Colonic mucosa (tissue), 4 donors: ENCODE measurements around the gene KPRP. TPM values are rescaled to one million over a fixed set of nuclear protein-coding genes. Genes with fewer than 3 reads are reported as not detected.

Experiments used
- DNase-seq: peaks from one replicate; pipeline ENCODE4 v3.0.0-alpha.2; 2020
- H3K27ac ChIP-seq: fragments of 200-600 bp; one replicate; pipeline ENCODE4 v1.8.0; 2021
- H3K27me3 ChIP-seq: fragments of 200-600 bp; one replicate; pipeline ENCODE4 v1.8.0; 2021
- H3K36me3 ChIP-seq: fragments of 200-600 bp; one replicate; pipeline ENCODE4 v1.8.0; 2021
- H3K4me1 ChIP-seq: fragments of 200-600 bp; one replicate; pipeline ENCODE4 v1.8.0; 2021; ENCODE audit warnings: mild to moderate bottlenecking
- H3K4me3 ChIP-seq: fragments of 200-600 bp; one replicate; pipeline ENCODE4 v1.8.0; 2021
- H3K9ac ChIP-seq, 2 donors: one replicate each; pipeline ENCODE4 v1.7.0; 2013; ENCODE audit warnings: control low read depth in 2 of 2, low read depth in 2 of 2, low read length in 2 of 2
- H3K9me3 ChIP-seq: fragments of 200-600 bp; one replicate; pipeline ENCODE4 v1.8.0; 2021
- CTCF ChIP-seq: fragments of 200-600 bp; IDR thresholded peaks from one replicate; pipeline ENCODE4 v1.8.0; 2022; ENCODE audit warnings: antibody characterized with exemption, mild to moderate bottlenecking
- intact Hi-C: fragments of 100-400 bp; cut with DNase I; formaldehyde crosslinking; loops from one replicate; pipeline ENCODE4 v1.14.1; 2022
- total RNA-seq, 2 donors: library from RNA; stranded (reverse); fragmentation: NEBNext Ultra II Directional in 1 of 2; extraction: Animal tissue kit (Norgen Biotek cat#: 25700) in 1 of 2; gene quantifications; one replicate each; pipeline ENCODE4 v1.2.1, GENCODE V29; 2021
- donor health status: healthy.
- donor health status: DM: no; HTN: no; CAD: no.
- donor health status: DM: no; HTN: no; CAD: no.

KPRP gene, protein sequence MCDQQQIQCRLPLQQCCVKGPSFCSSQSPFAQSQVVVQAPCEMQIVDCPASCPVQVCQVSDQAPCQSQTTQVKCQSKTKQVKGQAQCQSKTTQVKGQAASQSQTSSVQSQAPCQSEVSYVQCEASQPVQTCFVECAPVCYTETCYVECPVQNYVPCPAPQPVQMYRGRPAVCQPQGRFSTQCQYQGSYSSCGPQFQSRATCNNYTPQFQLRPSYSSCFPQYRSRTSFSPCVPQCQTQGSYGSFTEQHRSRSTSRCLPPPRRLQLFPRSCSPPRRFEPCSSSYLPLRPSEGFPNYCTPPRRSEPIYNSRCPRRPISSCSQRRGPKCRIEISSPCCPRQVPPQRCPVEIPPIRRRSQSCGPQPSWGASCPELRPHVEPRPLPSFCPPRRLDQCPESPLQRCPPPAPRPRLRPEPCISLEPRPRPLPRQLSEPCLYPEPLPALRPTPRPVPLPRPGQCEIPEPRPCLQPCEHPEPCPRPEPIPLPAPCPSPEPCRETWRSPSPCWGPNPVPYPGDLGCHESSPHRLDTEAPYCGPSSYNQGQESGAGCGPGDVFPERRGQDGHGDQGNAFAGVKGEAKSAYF
- not detected for total RNA-seq

DNA sequence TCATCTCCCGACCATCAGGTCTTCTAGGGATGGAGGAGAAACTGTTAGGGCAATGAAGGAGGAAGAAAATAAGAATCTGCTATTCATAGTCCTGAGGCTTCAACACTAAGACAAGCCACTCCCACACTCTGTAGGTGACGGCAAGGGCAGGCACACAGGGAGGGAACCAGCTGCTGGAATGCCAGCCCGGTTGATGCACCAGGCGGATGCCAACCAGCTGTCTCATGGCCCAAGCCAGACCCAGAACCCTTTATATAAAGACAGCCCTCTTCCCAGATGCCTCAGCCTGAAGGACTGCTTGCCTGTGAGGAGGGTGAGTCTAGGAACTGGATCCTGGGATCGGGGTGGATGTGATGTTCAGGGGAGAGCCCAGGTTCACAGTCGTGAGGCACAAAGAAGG, at the start of gene KPRP:
Gene KPRP (plus strand): TSS at position 279 of the 400 bp plus-strand sequence. CDS start 1,564 bp downstream, outside the sequence.
- Histone ChIP-seq H3K9ac (no peak within 1 kb of the TSS), H3K4me1 (no peaks in the 10 kb centered on the region), H3K9me3 (no peaks in the 10 kb centered on the region), H3K27ac (no peak within 1 kb of the TSS), H3K4me3 (no peak within 1 kb of the TSS), H3K27me3 (no peaks in the 10 kb centered on the region), H3K36me3 (no peaks in the 10 kb centered on the region)
- no peak for TF ChIP-seq CTCF
- no peak for DNase-seq
- intact Hi-C loops = no loop called here

- no peaks in the 10 kb centered on the region for H3K4me1 ChIP-seq
- H3K36me3 ChIP-seq = no peaks in the 10 kb centered on the region
- TF ChIP-seq CTCF = no peak
- H3K9me3 ChIP-seq = no peaks in the 10 kb centered on the region
- H3K9ac ChIP-seq = no peak overlapping the region
- no peaks in the 10 kb centered on the region for H3K27me3 ChIP-seq
- intact Hi-C loops = no loop called here
- DNase-seq = no peak
- H3K4me3 ChIP-seq = no peak overlapping the region
- no peak overlapping the region for H3K27ac ChIP-seq
Measured at GRCh38 chr1:152718238-152718637, 39.6 kb upstream of the KPRP start.

GRCh38 chr1:152725261-152725660, 32.6 kb upstream of the KPRP start:
- DNase-seq = no peak
- Histone ChIP-seq H3K4me1 (no peaks in the 10 kb centered on the region), H3K36me3 (no peaks in the 10 kb centered on the region), H3K9me3 (no peaks in the 10 kb centered on the region), H3K27me3 (no peaks in the 10 kb centered on the region), H3K9ac (no peak overlapping the region), H3K4me3 (no peak overlapping the region), H3K27ac (no peak overlapping the region)
- intact Hi-C loops = no loop called here
- TF ChIP-seq CTCF = no peak

- DNase-seq = no peak
Measured at GRCh38 chr1:152728986-152729385, 28.8 kb upstream of the KPRP start.

GRCh38 chr1:152735648-152736047, 22.2 kb upstream of the KPRP start:
- no peaks in the 10 kb centered on the region for H3K27me3 ChIP-seq
- no peaks in the 10 kb centered on the region for H3K9me3 ChIP-seq
- H3K4me1 ChIP-seq = no peaks in the 10 kb centered on the region
- no peak overlapping the region for H3K4me3 ChIP-seq
- H3K9ac ChIP-seq = no peak overlapping the region
- intact Hi-C loops = no loop called here
- no peak for DNase-seq
- no peak for TF ChIP-seq CTCF
- no peaks in the 10 kb centered on the region for H3K36me3 ChIP-seq
- no peak overlapping the region for H3K27ac ChIP-seq

More at GRCh38 chr1:152728986-152729385, 28.8 kb upstream of the KPRP start:
- Histone ChIP-seq H3K9me3 (no peaks in the 10 kb centered on the region), H3K27me3 (no peaks in the 10 kb centered on the region), H3K4me1 (no peaks in the 10 kb centered on the region), H3K27ac (no peak overlapping the region), H3K36me3 (no peaks in the 10 kb centered on the region), H3K4me3 (no peak overlapping the region), H3K9ac (no peak overlapping the region)
- intact Hi-C loops = no loop called here
- TF ChIP-seq CTCF = no peak
